ENCODE data around the gene TXNDC8. TPM values are rescaled to one million over a fixed set of nuclear protein-coding genes. Genes with fewer than 3 reads are reported as not detected.

Gene TXNDC8
- total RNA-seq, 1 donor, result not detected

DNA sequence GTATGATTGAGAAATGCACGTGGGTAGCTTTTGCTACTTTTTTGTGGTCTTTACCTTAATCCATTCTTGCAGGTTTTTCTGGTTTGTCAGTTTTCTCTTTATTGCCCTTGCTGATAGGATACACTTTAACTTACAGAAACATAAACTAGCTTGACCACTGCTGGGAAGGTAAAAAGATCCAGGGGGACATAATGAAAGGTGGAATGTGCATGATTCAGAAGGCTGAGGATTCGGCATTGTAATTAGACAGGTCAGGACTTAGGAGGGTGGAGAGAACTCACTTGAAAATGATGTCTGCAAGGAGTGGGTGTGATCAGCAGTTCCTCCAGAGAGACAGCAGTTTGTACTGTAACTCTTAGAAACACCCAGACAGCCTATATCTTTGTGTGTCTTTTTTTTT, 19.8 kb upstream of the TXNDC8 start:
- DNase-seq (ENCODE audit: low read depth), result no peak
- H3K4me3 ChIP-seq (ENCODE audit: low read depth, low read length), result no peak overlapping the region
- TF ChIP-seq, protein P1, sequence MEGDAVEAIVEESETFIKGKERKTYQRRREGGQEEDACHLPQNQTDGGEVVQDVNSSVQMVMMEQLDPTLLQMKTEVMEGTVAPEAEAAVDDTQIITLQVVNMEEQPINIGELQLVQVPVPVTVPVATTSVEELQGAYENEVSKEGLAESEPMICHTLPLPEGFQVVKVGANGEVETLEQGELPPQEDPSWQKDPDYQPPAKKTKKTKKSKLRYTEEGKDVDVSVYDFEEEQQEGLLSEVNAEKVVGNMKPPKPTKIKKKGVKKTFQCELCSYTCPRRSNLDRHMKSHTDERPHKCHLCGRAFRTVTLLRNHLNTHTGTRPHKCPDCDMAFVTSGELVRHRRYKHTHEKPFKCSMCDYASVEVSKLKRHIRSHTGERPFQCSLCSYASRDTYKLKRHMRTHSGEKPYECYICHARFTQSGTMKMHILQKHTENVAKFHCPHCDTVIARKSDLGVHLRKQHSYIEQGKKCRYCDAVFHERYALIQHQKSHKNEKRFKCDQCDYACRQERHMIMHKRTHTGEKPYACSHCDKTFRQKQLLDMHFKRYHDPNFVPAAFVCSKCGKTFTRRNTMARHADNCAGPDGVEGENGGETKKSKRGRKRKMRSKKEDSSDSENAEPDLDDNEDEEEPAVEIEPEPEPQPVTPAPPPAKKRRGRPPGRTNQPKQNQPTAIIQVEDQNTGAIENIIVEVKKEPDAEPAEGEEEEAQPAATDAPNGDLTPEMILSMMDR (IDR thresholded peaks at IDR 0.05; ENCODE audit: insufficient read depth, low read length), result no peak

DNA sequence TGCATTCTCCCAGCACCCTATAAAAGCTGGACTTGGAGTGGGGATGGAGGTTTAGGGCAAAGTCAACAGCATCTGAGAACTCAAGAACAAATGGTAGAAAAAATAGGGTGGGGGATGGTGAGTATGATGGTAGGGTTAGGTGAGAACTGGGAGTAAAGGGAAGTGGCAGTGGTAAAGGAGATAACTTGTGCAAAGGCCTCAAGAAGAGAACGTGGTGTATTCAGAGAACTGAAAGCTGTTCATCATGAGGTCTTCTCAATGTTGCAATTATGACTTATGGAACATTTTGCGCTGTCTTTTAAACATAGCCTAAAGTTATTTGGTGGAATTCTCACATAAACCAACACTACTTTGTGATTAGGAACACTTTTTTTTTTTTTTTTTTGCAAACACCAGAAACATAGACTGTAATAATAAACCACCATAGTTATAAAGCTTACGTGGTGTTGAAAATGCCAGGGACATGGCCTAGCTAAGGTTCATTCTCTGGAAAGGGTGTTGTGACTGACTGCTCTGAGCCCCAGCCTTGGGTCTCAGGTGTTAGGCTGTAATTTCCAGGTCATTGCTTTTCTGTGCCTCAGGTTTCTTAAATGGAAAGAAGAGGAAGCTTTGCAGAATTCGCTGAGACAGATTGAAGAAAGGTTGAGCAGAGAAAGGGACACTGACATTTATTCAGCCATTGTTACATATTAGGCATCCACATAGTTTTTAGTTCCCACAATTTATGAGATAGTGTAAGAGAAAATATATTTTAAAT, 19.2 kb upstream of the TXNDC8 start:
- no peak overlapping the region for H3K4me3 ChIP-seq (ENCODE audit: low read depth, low read length)
- TF ChIP-seq, protein P1 (IDR thresholded peaks at IDR 0.05; ENCODE audit: insufficient read depth, low read length), result no peak
- DNase-seq (ENCODE audit: low read depth), result no peak

GRCh38 chr9:110355911-110356310, 18.2 kb upstream of the TXNDC8 start:
- DNase-seq (ENCODE audit: low read depth), result no peak
- TF ChIP-seq, protein P1 (IDR thresholded peaks at IDR 0.05; ENCODE audit: insufficient read depth, low read length), result no peak
- no peak overlapping the region for H3K4me3 ChIP-seq (ENCODE audit: low read depth, low read length)

DNA sequence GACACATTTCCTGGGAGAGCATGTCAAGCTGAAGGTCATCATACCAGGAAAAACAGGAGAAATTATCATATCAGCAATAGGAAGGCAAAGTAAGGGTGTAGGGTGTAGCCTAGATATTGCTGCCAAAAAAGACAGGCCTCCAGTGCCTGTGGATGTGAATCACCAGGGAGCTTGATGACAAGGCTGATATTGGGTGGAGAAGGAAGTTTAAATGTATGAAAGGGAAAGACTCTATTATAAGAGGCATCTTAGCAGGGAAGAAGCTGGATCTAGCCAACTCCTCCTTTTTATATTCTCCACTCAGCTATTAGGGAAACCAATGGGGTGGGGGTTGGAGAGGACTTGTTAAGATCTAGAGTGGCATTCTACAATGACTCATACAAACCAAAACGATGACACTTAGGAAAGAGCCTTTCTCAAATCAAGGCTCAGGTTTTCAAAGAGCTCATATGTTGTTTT, 13.4 kb upstream of the TXNDC8 start:
- peak; percentile 90 for DNase-seq (ENCODE audit: low read depth)
- no peak overlapping the region for H3K4me3 ChIP-seq (ENCODE audit: low read depth, low read length)
- TF ChIP-seq, protein P1 (IDR thresholded peaks at IDR 0.05; ENCODE audit: insufficient read depth, low read length), result no peak

DNA sequence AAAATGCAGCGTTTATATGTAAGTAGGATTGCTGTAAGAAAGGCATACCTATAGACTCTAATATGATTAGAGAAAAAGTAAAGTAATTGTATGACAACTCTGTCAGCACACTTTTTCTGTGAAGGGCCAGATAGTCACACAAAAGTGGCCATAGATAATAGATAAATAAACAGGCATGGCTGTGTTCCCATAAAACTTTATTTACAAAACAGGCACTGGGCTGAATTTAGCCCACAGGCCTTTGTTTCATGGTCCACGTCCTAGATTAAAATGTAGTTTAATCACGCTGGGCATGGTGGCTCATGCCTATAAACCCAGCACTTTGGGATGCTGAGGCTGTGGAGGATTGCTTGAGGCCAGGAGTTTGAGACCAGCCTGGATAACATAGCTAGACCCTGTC, 8.7 kb upstream of the TXNDC8 start:
- DNase-seq (ENCODE audit: low read depth), result no peak
- TF ChIP-seq, protein P1 (IDR thresholded peaks at IDR 0.05; ENCODE audit: insufficient read depth, low read length), result no peak
- H3K4me3 ChIP-seq (ENCODE audit: low read depth, low read length), result no peak overlapping the region

GRCh38 chr9:110344821-110345220, 7.2 kb upstream of the TXNDC8 start:
- no peak for DNase-seq (ENCODE audit: low read depth)
- TF ChIP-seq, protein P1 (IDR thresholded peaks at IDR 0.05; ENCODE audit: insufficient read depth, low read length), result no peak
- H3K4me3 ChIP-seq (ENCODE audit: low read depth, low read length), result no peak overlapping the region

Measured in fibroblast of the aortic adventitia (primary cell).